DMS 273 (cell line): ENCODE data around the gene STARD13.

ENCODE experiments used
- DNase-seq: peaks from one replicate; lab custom pipeline; 2025; ENCODE audit not compliant: unreplicated experiment; lab: John Stamatoyannopoulos, UW

The STARD13 gene

GRCh38 chr13:33153421-33154404 is 131.8 kb downstream of the STARD13 start:
- no peak for DNase-seq

GRCh38 chr13:33152389-33152788 is 133.2 kb downstream of the STARD13 start:
- DNase-seq: no peak

DNA sequence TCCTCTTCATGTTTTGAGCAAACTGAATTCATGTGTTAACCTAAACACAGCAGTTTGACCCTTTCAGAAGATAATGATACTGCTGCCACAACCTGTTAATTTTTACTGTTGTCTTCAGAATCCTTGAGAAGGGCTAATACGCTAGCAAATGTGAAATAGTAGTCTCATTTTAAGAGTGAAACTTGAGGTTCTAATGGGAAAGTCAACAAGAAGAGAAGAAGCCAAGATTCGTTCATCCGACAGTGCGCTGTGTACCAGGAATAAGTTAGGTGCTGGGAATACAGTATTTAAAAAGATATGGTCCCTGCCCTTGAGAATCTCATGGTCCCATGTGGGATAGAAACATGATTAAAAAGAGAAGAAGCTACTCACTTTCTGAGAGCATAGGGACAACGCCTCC is 134.9 kb downstream of the STARD13 start:
- no peak for DNase-seq

DNA sequence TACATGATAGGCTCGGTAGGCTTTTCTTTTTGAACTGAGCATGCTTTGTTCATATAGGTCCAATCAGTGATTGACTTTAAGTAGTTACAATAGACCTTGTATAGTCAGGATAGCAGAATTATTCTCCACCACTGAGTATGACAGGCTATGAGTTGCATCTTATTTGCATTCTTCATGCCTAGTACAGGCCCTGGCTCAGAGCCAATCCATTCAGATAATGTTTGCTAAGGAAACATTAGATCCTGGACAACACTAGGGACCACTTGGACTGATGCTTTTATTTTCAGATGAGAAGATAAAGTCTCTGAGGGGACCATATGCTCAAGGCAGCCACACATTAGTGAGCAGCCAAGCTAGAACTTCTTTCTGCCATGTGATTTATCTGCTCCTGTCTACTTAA is 135.4 kb downstream of the STARD13 start:
- DNase-seq: peak; percentile 86

DNA sequence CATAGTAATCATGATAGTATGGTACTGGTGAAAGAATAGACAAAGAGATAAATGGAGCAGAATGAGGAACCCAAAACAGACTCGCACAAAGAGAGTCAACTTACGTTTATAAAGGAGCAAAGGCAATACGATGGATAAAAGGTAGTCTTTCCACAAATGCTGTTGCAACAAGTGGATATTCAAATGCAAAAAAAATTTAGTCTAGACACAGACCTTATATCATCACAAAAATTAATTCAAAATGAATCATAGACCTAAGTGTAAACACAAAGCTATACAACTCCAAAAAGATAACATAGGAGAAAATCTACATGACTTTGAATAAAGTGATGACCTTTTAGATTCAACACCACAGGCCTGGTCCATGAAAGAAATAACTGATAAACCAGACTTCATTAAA is 137.7 kb downstream of the STARD13 start:
- DNase-seq: no peak

DNA sequence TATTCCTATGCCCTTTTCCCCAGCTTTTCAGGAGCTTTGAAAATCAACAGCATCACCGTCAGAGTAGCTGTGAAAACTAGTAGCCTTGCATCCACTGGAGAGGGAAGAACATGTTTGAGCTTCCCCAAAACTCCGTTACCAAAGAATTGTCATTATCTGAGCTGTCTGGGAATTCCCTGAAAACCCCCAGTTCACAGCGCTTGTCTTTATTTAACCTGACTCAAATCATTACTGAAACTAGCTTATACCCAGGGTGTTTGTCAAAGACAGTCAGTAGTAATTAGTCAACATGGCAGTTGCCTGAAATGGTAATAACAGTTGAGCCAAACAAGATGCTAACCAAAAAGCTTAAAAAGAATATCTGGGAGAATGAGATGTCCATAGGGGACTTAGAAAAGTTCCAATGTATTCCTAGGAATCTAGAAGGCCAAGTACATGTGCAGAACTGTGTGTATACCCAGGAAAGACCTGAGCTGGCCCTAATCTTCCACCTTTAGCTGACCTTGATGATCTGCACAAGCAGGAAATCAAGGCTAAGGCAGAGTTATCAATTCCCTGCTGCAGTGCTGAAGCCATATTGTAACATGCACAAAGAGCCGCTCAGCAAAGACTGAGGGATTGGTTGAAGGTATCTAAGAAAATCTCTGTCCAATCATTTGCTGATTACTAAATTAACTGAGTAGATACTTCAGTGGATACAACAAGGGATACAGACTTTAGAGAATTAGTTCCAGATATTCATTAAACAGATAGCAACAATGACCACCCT is 138.5 kb downstream of the STARD13 start:
- no peak for DNase-seq

- DNase-seq: no peak
These were observed 139.9 kb downstream of the STARD13 start for GRCh38 chr13:33145667-33146066.

- DNase-seq: no peak
These were observed 141.2 kb downstream of the STARD13 start for GRCh38 chr13:33144358-33144784.

DNA sequence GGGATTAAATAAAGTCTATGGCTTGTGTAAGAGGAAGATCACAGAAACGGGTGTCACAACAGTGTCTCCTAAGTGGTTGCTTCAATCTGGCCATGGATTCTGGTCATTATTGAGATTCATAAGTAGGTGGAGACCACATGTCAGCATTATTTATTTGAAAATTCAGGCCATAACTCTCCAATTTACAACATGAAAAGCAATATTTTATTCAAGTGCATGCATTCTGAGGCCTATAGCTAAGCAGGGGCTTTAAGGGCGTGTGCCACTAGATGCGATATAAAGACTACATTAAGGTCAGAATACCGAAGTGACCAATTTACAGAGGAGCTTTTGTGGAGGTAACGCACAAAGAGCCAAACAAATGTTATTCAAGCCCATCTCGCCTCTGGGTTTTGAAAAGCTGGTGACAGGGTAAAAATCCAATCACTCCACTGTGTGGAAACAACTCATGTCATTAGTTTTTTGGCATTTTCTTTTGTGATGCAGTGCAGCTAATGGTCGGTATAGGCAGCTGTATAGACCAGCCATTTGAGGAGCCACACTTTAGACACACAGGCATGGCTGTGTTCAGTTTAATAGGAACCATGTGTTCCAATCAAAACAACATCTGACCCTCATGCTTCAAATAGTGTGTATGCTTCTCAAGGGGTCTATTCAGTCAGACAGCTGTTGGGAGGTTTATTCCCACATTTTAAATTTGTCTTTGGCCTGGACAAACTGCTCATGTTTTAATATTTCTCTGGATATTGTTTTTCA is 145.6 kb downstream of the STARD13 start:
- peak; percentile 66 for DNase-seq

- peak; percentile 21 for DNase-seq
These were observed 146.4 kb downstream of the STARD13 start for GRCh38 chr13:33139184-33139583.

- no peak for DNase-seq
These were observed 147.1 kb downstream of the STARD13 start for GRCh38 chr13:33138441-33138840.

GRCh38 chr13:33137721-33138120 is 147.8 kb downstream of the STARD13 start:
- no peak for DNase-seq

DNA sequence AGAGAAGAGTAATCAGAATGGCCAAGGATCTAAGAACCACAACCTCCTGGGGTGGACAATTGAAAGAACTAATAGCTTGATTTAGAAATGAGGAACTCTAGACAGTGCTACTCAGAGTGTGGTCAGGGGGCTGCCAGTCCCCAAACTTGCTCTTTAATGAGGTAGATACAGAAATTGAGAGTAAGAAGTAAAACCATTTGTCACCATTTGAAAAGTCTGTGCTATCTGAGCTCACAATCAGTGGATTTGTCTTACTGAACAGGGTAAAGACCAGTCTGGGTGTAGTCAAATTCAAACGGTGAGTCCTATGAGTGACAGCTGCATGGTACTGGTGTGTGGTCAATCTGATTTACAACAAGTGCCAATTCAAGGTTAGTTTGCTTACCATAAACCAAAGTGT is 150.5 kb downstream of the STARD13 start:
- no peak for DNase-seq

- no peak for DNase-seq
These were observed 151.3 kb downstream of the STARD13 start for GRCh38 chr13:33134213-33134612.

DNA sequence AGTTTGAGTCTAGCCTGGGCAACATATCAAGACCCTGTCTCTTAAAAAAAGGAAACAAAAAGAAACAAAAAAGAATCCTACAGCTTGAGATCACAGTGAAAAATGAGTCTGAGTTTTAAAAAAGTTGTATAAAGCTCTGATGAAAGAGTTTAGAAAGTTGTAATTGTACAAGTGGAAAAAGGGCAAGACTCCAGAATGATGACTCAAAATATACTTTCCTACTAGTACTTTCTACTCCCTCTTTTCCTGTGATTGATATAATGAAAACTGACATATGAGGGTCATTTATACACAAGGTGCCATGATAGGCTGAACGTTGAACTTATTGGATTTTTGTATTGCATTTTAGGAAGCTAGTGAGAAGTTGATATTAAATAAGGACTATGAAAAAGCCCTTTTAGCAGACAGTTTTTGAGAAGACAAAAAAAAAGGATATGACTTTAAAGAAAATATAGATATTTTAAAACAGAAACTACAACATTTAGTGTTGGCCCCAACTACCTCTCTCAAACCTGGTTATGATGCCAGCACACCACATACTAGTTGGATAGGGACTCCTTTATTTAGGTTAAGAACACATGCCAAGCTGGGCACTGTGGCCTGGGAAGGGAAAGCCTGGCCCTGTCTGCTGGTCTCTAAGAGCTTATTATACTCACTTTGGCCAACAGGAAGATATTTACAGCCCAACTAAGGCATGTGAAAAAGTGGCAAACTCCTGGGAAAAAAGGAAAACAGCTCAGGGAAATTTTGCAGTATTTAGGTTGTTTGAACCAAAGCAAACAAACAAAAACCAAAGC is 152.7 kb downstream of the STARD13 start:
- DNase-seq: no peak

DNA sequence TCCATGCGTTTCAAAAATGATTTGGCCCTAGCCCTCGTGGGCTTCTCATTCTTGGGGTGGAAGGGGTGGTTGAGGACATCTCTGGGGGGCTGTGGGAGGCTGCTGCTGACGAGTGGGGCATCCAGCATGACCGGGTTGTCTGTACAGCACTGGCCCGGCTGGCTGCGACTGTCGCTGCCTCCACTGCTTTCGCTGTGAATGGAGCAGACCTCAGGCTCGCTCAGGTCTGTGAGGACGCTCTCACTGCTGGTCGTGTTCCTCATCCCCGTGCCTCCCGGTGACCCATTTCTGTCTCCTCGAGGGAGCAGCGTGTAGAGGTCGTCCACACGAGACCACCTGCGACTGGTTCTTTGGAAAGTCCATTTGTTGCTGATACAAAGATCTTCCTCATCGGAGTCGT is 155.7 kb downstream of the STARD13 start:
- DNase-seq: no peak

DNA sequence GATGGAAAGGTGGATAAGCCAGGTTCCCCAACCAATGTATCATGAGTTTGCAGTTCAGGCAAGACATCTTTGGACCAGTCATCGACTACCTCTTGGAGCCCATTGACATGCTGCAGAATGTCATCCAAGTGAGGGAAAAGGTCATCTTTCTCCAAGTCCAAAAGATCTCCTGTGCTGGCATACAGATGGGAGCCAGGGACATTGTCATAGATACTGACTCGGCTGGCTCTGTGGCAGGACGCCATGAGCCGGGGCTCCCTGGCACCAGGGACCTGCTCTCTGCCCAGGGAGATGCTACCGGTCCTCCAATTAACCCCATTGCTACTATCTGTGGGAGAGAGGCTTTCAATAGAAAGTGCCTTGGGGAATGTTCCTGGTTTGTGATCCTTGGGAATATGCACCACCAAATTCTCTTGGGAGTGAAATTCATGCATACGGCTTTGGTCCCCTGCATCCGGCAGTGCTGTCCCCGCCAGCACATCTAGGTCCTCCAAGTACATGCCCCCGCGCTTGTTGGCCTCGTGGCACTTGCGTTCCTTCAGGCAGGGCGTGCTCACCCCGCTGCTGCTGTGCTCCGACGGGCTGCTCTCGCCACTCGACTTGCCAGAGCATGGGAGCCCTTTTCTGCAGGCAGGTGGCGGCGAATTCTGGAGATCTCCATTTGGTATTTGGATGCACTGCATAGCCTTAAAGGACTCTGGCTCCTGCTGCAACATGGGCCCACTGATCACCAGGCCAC is 156.3 kb downstream of the STARD13 start:
- DNase-seq: no peak

DNA sequence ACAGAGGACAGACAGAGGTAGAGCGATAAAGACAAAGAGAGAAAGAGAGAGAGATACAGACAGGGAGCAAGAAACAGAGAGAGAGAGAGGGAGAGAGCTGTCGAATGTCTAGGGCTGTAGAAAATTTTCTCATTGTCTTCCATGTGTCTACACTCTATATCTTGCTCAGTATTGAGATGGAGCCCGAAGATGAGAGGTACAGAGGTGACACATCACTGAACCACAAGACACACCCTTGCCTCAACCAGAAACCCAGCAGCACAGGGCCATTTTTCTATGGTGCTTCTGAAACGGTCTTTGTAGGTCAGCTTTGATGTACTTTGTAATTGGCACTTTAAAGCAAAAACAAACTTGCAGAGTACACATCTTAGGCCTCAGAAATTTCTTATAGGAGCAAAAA is 157.4 kb downstream of the STARD13 start:
- DNase-seq: no peak

DNA sequence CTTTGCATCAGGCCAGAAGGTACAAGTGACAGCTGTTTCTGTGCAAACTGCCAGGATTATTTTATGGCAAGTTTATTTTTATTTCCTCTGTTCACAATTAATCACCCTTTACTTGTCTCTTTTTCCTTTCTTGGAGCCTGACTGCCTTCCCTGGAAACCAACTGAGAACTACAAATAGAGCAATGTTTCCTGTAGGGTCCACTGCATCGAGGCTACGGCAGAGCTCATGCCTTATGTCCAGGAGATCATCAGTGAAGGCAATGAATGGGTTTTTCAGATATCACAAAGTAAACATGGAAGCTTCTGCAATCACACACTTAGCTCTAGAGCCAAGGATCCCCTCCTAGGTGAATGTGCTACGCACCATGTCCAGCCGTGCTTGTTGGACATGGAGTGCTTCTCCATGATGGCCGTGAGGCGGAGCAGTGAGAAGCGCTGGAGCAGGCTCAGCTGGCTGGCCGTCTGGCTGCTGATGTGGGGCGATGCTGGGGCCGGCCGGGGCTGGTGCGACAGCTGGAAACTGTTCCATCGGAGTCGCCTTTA is 158.5 kb downstream of the STARD13 start:
- DNase-seq: peak; percentile 5
